NCI-H526 treated with DMSO at 0.1 percent for 48 hours (cell line): ENCODE measurements around the gene ARMH3.
A peak's percentile ranks its signal among the peaks of the same experiment; 100 is the strongest.
"Not testable (repeated sequence)": the region's sequence is repeated elsewhere in the genome, so short reads cannot be mapped to it uniquely, and the experiment has no call there.

Experiments used
- DNase-seq: peaks from one replicate; lab custom pipeline; 2025; lab: John Stamatoyannopoulos, UW

Gene ARMH3

GRCh38 chr10:101987136-101987535 is 68.8 kb downstream of the ARMH3 start:
- no peak for DNase-seq

GRCh38 chr10:101986624-101986971 is 69.4 kb downstream of the ARMH3 start:
- no peak for DNase-seq

- not testable (repeated sequence) for DNase-seq
Observed at GRCh38 chr10:101980677-101981076, 75.3 kb downstream of the ARMH3 start.

GRCh38 chr10:101974091-101974971 is 81.6 kb downstream of the ARMH3 start:
- no peak for DNase-seq

- DNase-seq: no peak
Observed at GRCh38 chr10:101972761-101973160, 83.2 kb downstream of the ARMH3 start.

GRCh38 chr10:101969412-101969922 is 86.5 kb downstream of the ARMH3 start:
- DNase-seq: no peak

GRCh38 chr10:101968940-101969321 is 87.0 kb downstream of the ARMH3 start:
- no peak for DNase-seq

GRCh38 chr10:101968286-101968939 is 87.6 kb downstream of the ARMH3 start:
- no peak for DNase-seq

- DNase-seq: no peak
Observed at GRCh38 chr10:101967713-101968112, 88.3 kb downstream of the ARMH3 start.

GRCh38 chr10:101967119-101967518 is 88.9 kb downstream of the ARMH3 start:
- DNase-seq: no peak

GRCh38 chr10:101965075-101965765 is 90.8 kb downstream of the ARMH3 start:
- no peak for DNase-seq

GRCh38 chr10:101961591-101962498 is 94.1 kb downstream of the ARMH3 start:
- DNase-seq: peak; percentile 18

GRCh38 chr10:101960879-101961395 is 95.0 kb downstream of the ARMH3 start:
- DNase-seq: no peak

- no peak for DNase-seq
Observed at GRCh38 chr10:101959346-101959916, 96.5 kb downstream of the ARMH3 start.

GRCh38 chr10:101958691-101959090 is 97.3 kb downstream of the ARMH3 start:
- no peak for DNase-seq

GRCh38 chr10:101956898-101957297 is 99.1 kb downstream of the ARMH3 start:
- no peak for DNase-seq

GRCh38 chr10:101956117-101956516 is 99.9 kb downstream of the ARMH3 start:
- DNase-seq: no peak

- no peak for DNase-seq
Observed at GRCh38 chr10:101952191-101952590, 103.8 kb downstream of the ARMH3 start.

GRCh38 chr10:101950213-101950612 is 105.8 kb downstream of the ARMH3 start:
- no peak for DNase-seq

- DNase-seq: no peak
Observed at GRCh38 chr10:101941871-101942270, 114.1 kb downstream of the ARMH3 start.

- DNase-seq: no peak
Observed at GRCh38 chr10:101940916-101941315, 115.1 kb downstream of the ARMH3 start.
